NCI-H748 (cell line): Measurements from ENCODE around the gene RAET1G.
"Not testable (repeated sequence)": the region's sequence is repeated elsewhere in the genome, so short reads cannot be mapped to it uniquely, and the experiment has no call there.

Experiments used
- DNase-seq: peaks from one replicate; lab custom pipeline; 2025; ENCODE audit not compliant: unreplicated experiment; lab: John Stamatoyannopoulos, UW

The RAET1G gene

GRCh38 chr6:149915970-149916865 is 6.7 kb downstream of the RAET1G start:
- no peak for DNase-seq

DNA sequence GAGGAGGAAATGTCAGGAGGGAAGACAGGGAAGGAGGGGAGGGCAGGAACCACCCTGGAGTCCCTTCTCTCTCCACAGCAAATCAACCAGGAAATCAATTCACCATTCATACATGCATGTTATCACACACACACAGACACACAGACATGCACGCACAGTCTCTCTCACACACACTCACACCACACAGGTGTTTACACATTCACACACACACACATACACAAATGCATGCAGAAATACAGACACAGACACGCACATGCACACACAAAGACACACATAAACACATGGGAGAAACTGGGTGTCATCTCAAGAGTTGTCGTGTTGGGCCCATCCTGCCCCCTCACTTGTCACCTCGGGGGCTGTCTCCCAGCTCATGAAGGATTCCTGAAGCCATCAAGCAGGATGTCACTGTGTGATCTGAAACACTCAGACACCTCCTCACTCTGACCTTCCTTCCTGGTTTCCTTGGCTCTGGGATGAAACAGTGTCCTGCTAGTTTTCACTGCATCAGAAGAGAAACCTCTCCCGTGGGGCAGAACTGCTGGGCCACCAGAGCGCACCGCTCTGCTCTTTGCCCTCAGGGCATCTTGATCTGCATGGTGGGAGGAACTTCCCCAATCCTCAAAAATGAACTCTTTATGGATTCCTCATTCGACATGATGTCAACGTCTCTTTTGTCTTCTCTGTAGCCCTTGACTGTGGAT is 9.2 kb downstream of the RAET1G start:
- no peak for DNase-seq

GRCh38 chr6:149913085-149913484 is 9.8 kb downstream of the RAET1G start:
- DNase-seq: no peak

- not testable (repeated sequence) for DNase-seq
These were observed 10.2 kb downstream of the RAET1G start for GRCh38 chr6:149912680-149913079.

GRCh38 chr6:149910721-149911151 is 12.2 kb downstream of the RAET1G start:
- peak; percentile 15 for DNase-seq

DNA sequence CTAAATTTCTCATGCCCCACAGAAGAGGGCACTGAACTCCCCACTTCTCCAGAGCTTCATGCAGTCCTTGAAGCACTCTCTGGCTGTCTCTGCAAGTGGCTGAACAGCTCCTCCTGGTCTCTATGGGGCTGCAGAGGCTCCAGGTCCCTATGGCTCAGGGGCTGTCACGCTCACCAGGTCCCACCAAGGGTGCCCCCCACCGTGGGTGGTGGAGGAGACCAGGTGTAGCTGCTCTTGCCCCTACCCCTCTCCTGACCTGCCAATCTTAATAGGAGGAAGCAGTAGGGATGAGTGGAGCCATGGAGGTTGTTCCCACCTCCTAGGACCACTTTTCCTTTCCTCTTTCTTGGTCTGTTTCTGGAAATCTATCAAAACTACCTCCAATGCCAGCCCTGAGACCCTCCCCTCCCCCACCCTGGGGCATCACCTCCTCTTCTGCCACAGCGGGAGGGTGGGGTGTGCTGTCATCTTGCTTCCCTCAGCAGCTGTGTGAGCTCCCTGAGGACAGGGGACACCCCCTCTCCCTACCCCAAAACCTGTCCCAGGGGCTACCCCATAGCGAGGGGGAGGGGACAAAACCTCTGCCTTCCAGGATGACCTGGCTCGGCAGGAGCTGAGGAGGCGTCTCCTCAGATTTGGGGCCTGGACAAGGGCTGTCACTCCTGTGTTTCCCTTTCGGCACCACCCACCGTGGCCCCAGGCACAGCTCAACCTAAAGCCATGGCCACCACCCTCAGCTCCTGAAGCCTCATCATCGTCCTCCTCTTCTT is 13.0 kb downstream of the RAET1G start:
- no peak for DNase-seq

DNA sequence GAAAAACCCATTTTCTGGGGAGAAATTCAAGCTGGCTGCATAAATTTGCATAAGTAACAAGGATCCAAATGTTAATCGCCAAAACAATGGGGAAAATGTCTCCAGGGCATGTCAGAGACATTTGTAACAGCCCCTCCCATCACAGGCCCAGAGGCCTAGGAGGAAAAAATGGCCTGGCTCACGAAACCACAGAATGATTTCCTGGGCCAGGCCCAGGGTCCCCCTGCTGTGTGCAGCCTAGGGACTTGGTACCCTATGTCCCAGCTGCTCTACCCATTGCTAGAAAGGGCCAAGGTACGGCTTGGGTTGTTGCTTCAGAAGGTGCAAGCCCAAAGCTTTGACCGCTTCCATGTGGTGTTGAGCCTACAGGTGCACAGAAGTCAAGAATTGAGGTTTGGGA is 14.4 kb downstream of the RAET1G start:
- not testable (repeated sequence) for DNase-seq

DNA sequence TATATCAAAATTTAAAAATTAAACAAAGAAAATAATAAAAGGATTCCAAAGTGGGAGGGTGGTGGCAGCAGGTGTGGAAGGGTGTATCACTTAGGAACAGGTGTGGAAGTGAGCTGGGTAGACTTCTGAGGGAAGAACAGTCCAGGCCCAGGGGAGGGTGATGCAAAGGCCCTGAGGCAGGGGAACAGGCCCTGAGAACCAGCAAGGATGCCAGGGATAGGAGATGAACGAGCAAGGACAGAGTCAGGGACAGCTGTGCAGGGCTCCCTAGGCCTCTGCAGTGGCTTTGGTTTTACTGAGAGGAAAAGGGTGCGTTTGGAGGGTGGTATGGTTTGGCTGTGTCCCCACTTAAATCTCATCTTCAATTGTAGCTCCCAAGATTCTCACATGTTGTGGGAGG is 15.6 kb downstream of the RAET1G start:
- no peak for DNase-seq

DNA sequence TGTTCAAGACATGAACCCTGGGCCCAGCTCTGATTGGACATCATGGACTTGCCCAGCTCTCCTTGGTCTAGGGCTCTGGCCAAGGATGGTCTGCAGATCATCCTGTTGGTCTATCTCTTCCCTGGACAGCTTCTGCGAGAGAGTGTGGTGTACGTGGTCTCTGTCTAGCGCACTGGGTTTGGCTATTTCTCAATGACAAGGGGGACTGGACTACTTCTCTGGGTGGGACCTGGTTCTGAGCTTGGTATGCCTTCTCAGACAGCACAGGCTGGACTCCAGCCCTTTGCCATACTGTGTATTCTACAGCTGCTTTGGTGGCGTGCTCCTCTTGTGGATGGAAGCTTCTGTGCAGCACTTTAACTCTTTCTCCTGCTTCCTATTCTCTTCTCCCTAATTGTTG is 16.5 kb downstream of the RAET1G start:
- no peak for DNase-seq

DNA sequence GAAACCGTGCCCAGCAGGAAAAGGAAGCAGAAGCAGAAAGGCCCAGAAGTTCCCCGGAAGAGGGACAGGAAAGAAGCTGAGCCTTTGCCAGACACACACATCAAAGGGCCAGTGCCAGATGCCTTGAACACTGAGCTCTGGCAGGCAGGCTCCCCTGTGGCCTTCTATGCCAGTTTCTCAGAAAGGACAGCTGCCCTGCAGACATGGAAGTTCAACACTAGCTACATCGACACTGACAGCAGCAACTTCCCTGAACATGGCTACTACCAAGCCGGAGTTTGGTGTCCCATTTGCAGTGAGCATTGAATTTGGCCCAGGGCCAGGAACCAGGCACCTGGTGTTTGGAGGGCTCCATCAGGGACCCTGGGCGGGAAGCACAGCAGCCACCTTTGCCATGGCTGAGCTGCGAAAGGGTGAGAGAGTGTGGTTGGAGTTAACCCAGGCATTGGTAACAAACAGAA is 17.0 kb downstream of the RAET1G start:
- DNase-seq: peak; percentile 20

- no peak for DNase-seq
These were observed 17.5 kb downstream of the RAET1G start for GRCh38 chr6:149905371-149905910.

- no peak for DNase-seq
These were observed 18.1 kb downstream of the RAET1G start for GRCh38 chr6:149904661-149905370.

DNA sequence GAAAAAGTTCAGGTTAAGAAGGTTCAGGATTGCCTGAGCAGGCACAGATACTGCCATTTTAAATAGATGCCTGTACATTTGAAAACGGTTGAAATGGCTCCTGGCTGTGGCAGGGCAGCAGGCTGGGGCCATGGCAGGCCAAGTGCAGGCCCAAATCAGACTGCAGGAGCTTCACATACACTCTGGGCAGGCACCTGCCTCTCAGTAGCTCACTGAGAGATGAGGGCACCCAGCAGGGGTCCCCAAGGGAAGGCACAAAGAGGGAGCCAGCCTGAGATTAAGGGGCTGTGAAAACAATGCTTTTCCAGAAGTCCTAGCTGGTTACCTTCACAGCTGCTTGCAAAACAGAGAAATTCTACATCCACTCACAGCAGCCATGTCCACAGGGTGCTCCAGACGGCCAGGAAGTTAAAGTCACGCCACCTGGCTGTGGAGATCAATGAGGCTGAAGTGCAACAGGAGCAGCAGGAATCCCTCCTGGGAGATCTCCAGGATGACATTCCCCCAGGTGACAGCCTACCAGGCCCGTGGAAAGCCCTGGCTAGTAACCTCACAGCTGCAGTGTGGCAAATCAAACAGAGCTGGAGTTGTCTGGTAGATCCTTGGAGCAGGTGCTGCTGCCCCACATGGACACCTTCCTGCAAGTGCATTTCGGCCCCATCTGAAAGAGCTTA is 18.8 kb downstream of the RAET1G start:
- DNase-seq: no peak

- DNase-seq: no peak
These were observed 21.3 kb downstream of the RAET1G start for GRCh38 chr6:149901444-149902140.

GRCh38 chr6:149900620-149901443 is 22.1 kb downstream of the RAET1G start:
- no peak for DNase-seq

DNA sequence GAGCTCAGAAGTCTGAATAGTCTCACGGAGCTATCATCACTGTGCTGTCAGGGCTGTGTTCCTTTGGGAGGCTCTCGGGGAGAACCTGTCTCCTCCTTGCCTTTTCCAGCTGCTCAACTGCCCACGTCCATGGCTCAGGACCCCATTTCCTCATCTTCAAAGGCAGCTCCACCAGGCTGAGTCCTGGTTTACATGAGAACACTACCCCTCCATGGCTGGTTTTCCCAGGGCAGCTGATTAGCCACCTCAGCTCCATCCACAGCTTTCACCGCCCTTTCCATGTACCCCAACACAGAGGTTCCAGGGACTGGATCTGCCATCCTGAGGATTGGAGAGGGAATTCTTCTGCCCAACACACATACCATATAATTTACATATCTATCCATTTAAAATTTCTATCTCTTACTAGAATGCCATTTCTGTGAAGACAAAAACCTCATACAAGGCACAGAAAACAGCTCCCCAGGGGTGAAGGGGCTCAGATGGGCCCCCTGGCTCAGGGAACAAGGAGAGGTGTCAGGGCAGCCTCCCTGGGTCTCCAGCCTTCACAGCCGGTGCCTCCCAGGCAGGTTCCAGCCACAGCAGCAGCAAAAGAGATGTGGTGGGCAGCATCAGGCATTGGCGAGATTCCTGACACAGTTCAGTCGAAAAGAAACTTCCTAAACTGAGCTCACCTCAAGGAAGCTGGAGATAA is 22.8 kb downstream of the RAET1G start:
- no peak for DNase-seq

DNA sequence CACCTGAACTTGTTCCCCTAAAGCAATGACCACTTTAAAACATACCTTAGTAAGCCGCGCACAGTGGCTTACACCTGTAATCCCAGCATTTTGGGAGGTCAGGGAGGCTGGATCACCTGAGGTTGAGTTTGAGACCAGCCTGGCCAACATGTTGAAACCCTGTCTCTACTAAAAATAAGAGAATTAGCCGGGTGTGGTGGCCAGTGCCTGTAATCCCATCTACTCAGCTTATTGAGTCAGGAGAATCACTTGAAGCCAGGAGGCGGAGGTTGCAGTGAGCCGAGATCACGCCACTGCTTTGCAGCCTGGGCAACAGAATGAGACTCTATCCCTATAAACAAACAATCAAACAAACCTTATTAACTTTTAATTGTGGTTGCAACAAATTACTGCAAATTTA is 23.4 kb downstream of the RAET1G start:
- DNase-seq: no peak

GRCh38 chr6:149898966-149899365 is 24.0 kb downstream of the RAET1G start:
- no peak for DNase-seq
